HL-60 (cell line): ENCODE results near the gene RASL10A.

ENCODE experiments used
- CTCF ChIP-seq: IDR thresholded peaks from one replicate; pipeline ENCODE4 v1.5.1; 2011; ENCODE audit warnings: low read length, control low read depth, inconsistent platforms; ENCODE audit not compliant: insufficient read depth
- REST ChIP-seq: IDR thresholded peaks from 2 replicates; pipeline ENCODE4 v1.6.1; 2012; ENCODE audit warnings: low read depth; ENCODE audit not compliant: insufficient replicate concordance

GRCh38 chr22:29311464-29312217 is 3.9 kb downstream of the RASL10A start:
- TF ChIP-seq REST, result no peak
- no peak for TF ChIP-seq CTCF
